Pancreas (tissue), 10 donors: ENCODE data around the gene TSSC4. TPM values are rescaled to one million over a fixed set of nuclear protein-coding genes. Genes with fewer than 3 reads are reported as not detected.

ENCODE experiments used
- ATAC-seq, 4 donors: fragments of 200-7000 bp; cut with Tn5 transposase; one replicate each; pipeline versions ENCODE4 v1.8.0 to v1.9.1; 2020; ENCODE audit warnings: mild to moderate bottlenecking in 4 of 4, moderate library complexity in 4 of 4
- DNase-seq, 6 donors: peaks; one replicate each; pipeline ENCODE4 v3.0.0-alpha.2; 2020
- FAIRE-seq: peaks from 2 replicates; lab custom pipeline; 2012; peaks lifted over from hg19 to GRCh38; lab: Jason Lieb, UNC
- H3K27ac ChIP-seq, 4 donors: fragments of 200-600 bp; sonication (generic); 1 replicate in 3 of 4; 2 replicates in 1 of 4; pipeline versions ENCODE4 v1.5.0 to v1.8.0; 2020
- H3K27me3 ChIP-seq, 4 donors: fragments of 200-600 bp; one replicate each; pipeline ENCODE4 v1.8.0; 2021
- H3K36me3 ChIP-seq, 3 donors: fragments of 200-600 bp; sonication (generic) in 1 of 3; one replicate each; pipeline versions ENCODE4 v1.5.0 to v1.8.0; 2020 to 2021
- H3K4me1 ChIP-seq, 3 donors: fragments of 200-600 bp; one replicate each; pipeline ENCODE4 v1.8.0; 2021
- H3K4me3 ChIP-seq, 4 donors: fragments of 200-600 bp; sonication (generic) in 2 of 4; one replicate each; pipeline versions ENCODE4 v1.5.0 to v1.8.0; 2020 to 2021
- H3K9me3 ChIP-seq, 4 donors: fragments of 200-600 bp; one replicate each; pipeline ENCODE4 v1.8.0; 2021
- WGBS, 2 donors: extraction: QIAGEN DNeasy Blood & Tissue Kit; methylation state at CpG; one replicate each; pipeline ENCODE4 v1.1.7; 2013; 5-methylcytosine and 5-hydroxymethylcytosine counted together
- intact Hi-C, 3 donors: fragments of 100-400 bp; cut with DNase I; formaldehyde crosslinking; loops; one replicate each; pipeline versions ENCODE4 v1.11.1 to v1.14.2; 2022
- polyA plus RNA-seq, 2 donors: library from polyadenylated mRNA; stranded (reverse); fragments of 200-250 nt; gene quantifications; one replicate each; pipeline ENCODE4 v1.2.3, GENCODE V29; 2013
- total RNA-seq, 6 donors: library from RNA; stranded (reverse); fragmentation: NEBNext Ultra II Directional in 4 of 6; extraction: Animal tissue kit (Norgen Biotek cat#: 25700) in 4 of 6; gene quantifications; one replicate each; pipeline versions ENCODE4 v1.2.1 to v1.2.4, GENCODE V29; 2021 to 2023
- TF ChIP-seq, protein P1 (sequence below), 4 donors: fragments of 200-600 bp; sonication (generic) in 3 of 4; IDR thresholded peaks; one replicate each; pipeline versions ENCODE4 v1.5.0 to v1.8.0; 2021; ENCODE audit warnings: antibody characterized with exemption in 4 of 4
- donor health status: healthy with polysubstance abuse.
- donor health status: DM: no; HTN: no; CAD: no; lungs with moderate emphysema.
- donor health status: DM: no; HTN: no; CAD: no.
- donor health status: control.
- donor health status: control.
- donor health status: Bipolar disorder and iron deficiency.
- donor health status: DM: yes; HTN: yes; CAD: no.
- donor health status: DM: no; HTN: no; CAD: no.
- donor health status: DM: no; HTN: no; CAD: no.
- donor health status: DM: yes; HTN: yes; CAD: no.

Gene TSSC4
- total and polyA plus RNA-seq, 8 donors = 16.8 to 60.0 (median 22.1) TPM

DNA sequence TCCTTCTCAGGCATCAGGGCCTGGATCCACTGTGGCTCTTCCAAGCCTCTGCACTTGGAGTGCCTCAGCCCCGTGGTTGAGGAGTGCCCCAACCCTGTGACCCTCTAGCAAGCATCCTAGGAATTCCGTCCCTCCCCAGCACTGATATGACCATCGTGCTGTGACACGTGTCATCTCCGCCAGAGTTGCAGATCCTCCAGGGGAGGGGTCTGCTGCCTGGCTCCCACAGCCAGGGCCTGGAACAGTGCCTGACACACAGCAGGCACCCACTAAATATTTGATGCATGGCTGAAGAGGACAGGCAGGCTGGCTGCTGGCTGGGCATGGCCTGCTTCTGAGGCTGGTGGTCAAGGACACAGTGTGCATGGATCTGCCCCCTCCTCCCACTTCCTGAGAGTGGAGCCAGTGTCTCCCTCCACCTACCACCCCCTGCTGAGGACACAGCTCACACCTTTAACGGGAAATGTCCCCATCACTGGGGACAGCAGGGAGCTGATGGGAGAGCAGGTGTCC, 25.2 kb upstream of the TSSC4 start:
- FAIRE-seq (no peak), DNase-seq (peak in 5 of 6 donors; percentile 56 to 72 (median 62)), ATAC-seq (peak; percentile 19 to 49 (median 33))
- Histone ChIP-seq H3K36me3 (no peaks in the 10 kb centered on the region), H3K27ac (peak overlapping the region; percentile 71 to 85 (median 82)), H3K27me3 (no peaks in the 10 kb centered on the region), H3K4me1 (peaks cover 20 to 32% (median 31%) of the 10 kb centered on the region in 3 donors), H3K4me3 (peak overlapping the region in 1 of 4 donors; percentile 100), H3K9me3 (no peaks in the 10 kb centered on the region)
- intact Hi-C loops = no loop called here
- WGBS, 2 donors = 32 to 42% methylated on average over 6 of the region's 6 CpGs
- TF ChIP-seq, protein P1, sequence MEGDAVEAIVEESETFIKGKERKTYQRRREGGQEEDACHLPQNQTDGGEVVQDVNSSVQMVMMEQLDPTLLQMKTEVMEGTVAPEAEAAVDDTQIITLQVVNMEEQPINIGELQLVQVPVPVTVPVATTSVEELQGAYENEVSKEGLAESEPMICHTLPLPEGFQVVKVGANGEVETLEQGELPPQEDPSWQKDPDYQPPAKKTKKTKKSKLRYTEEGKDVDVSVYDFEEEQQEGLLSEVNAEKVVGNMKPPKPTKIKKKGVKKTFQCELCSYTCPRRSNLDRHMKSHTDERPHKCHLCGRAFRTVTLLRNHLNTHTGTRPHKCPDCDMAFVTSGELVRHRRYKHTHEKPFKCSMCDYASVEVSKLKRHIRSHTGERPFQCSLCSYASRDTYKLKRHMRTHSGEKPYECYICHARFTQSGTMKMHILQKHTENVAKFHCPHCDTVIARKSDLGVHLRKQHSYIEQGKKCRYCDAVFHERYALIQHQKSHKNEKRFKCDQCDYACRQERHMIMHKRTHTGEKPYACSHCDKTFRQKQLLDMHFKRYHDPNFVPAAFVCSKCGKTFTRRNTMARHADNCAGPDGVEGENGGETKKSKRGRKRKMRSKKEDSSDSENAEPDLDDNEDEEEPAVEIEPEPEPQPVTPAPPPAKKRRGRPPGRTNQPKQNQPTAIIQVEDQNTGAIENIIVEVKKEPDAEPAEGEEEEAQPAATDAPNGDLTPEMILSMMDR (IDR thresholded peaks at IDR 0.05) = no peak

DNA sequence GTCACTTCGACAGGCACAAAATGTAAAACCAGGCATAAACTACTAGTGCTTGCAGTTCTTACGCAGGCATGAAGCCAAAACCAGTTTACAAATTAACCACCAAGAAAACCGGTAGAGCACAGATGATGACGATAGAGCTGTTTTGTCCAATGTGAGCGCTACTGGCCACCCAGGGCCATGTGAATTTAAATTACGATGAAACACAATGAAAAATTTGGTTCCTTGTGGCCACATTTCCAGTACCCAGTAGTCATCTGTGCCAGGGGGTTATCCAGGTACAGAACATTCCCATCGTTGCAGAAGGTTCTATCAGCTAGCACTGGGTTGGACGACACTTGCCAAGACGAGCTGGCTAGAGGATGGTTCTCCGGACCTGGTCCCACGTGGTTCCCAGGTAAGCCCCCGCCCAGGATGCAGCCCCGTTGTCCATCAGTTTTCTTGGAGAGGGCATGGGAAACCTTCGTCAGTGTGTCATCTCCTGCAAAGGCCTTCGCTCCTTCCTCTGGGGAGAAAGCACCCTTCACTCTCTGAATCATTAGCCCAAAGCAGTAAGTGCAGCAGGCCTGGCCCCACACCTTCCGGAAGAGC, 24.5 kb upstream of the TSSC4 start:
- intact Hi-C loops = no loop called here
- FAIRE-seq (peak; percentile 37), DNase-seq (peak in 3 of 6 donors; percentile 60 to 78 (median 72)), ATAC-seq (peak; percentile 55 to 71 (median 70))
- Histone ChIP-seq H3K27me3 (no peaks in the 10 kb centered on the region), H3K27ac (peak overlapping the region; percentile 71 to 85 (median 82)), H3K36me3 (no peaks in the 10 kb centered on the region), H3K4me3 (peak overlapping the region in 2 of 4 donors; percentile 100), H3K4me1 (peaks cover 22 to 36% (median 31%) of the 10 kb centered on the region in 3 donors), H3K9me3 (no peaks in the 10 kb centered on the region)
- TF ChIP-seq, protein P1 (IDR thresholded peaks at IDR 0.05) = no peak
- 28 to 30% methylated on average over 16 of the region's 16 CpGs for WGBS, 2 donors

DNA sequence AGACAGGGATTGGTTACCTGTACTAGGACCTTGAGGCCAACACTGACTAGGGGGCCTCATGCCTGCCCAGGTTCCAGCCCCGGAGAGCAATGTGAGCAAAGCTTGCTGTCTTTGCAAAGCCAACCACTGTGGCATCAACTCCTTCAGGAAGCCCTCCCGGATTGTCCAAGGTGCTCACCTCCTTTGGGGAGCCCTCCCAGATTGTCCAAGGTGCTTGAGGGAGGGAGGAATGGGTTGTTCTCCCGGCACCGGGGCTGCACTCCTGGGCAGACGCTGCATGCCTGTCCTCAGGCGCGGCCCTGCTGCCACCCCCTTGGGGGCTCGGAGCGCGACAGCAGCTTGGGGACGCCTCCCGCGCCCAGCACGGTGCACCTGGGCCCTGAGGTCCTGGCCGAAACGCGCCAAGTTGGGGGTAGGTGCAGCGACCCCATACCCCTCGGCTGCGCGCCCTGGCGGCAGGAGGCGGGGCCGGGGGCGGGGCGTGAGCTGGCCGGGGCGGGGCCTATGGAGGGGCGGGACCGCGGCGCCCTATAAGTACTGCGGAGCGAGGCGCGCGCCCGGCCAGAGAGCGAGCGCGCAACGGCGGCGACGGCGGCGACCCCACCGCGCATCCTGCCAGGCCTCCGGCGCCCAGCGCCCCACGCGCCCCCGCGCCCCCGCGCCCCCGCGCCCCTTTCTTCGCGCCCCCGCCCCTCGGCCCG, 23.6 kb upstream of the TSSC4 start, which contains the start of gene CD81:
CD81 (plus strand) TSS at position 560 of the 701 bp plus-strand sequence. CDS start 240 bp downstream, outside the sequence.
- ATAC-seq (peak; percentile 71 to 81 (median 78)), DNase-seq (peak in 4 of 6 donors; percentile 62 to 90 (median 80)), FAIRE-seq (no peak)
- Histone ChIP-seq H3K27ac (peak within 1 kb of the TSS; percentile 84 to 92 (median 89)), H3K36me3 (no peaks in the 10 kb centered on the region), H3K4me3 (peak within 1 kb of the TSS; percentile 85 to 100 (median 96)), H3K9me3 (no peaks in the 10 kb centered on the region), H3K27me3 (no peaks in the 10 kb centered on the region), H3K4me1 (peaks cover 24 to 36% (median 31%) of the 10 kb centered on the region in 3 donors)
- intact Hi-C loops = no loop called here
- WGBS, 2 donors = 6 to 12% methylated on average over 11 to 65 of the region's 65 CpGs
- TF ChIP-seq, protein P1 (IDR thresholded peaks at IDR 0.05) = no peak

DNA sequence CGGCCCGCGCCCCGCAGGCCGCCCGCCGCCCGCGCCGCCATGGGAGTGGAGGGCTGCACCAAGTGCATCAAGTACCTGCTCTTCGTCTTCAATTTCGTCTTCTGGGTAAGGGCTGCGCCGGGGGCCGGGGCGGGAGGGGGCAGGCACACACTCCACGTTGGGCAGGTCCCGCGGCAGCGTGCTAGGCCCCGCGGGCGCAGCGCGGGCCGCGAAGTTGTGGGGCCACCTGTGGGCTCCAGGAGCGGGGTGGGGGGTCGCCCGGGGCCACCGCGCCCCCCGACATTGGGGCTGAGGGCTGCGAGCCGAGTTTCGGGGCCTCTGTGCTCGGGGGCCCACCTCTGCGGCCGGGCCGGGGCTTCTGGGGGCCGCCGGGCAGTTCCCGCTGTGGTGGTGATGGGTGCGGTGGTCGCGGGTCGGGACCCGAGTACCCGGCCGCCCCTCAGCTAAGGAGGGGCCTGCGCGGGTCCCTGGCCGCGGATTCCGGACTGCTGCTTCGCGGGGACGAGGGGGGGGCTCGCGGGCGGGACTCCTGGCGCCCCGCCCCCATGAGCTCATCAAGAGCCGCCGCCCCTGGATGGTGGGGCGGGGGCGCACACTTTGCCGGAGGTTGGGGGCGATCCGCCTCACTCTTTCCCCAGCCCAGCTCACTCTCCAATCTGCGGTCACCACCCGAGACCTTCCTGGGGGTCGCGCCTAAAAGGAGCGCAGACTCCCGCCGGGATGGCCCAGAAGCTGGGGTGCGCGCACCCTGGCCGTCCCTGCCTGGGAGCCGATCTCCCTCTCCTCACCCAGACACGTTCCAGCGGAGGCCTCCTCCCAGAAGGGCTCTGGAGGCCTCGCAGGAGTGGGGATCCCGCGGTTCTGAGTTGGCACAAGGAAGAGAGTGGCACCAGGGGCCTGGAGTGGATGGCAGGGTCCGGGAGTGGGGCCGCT, 22.8 kb upstream of the TSSC4 start:
- WGBS, 2 donors = 1 to 2% methylated on average over 36 to 88 of the region's 88 CpGs
- H3K4me3 ChIP-seq = peak overlapping the region; percentile 85 to 100 (median 96)
- peak; percentile 48 to 58 (median 54) for ATAC-seq
- peak in 5 of 6 donors; percentile 59 to 85 (median 77) for DNase-seq
- no peaks in the 10 kb centered on the region for H3K36me3 ChIP-seq
- H3K27me3 ChIP-seq = no peaks in the 10 kb centered on the region
- TF ChIP-seq, protein P1 (IDR thresholded peaks at IDR 0.05) = no peak
- FAIRE-seq = no peak
- H3K9me3 ChIP-seq = no peaks in the 10 kb centered on the region
- peaks cover 30 to 41% (median 31%) of the 10 kb centered on the region in 3 donors for H3K4me1 ChIP-seq
- intact Hi-C loops = no loop called here
- H3K27ac ChIP-seq = peak overlapping the region; percentile 84 to 92 (median 89)
